WERI-Rb-1 (cell line): ENCODE data around the gene PLAU.
"Not testable (repeated sequence)": the region's sequence is repeated elsewhere in the genome, so short reads cannot be mapped to it uniquely, and the experiment has no call there.

Experiments
- DNase-seq: peaks from one replicate; pipeline ENCODE4 v3.0.0-alpha.2; 2020
- H3K27ac ChIP-seq: fragments of 250-450 bp; sonication (Bioruptor Pico); 2 replicates; pipeline ENCODE4 v1.5.1; 2020; ENCODE audit warnings: mild to moderate bottlenecking, moderate library complexity
- H3K27me3 ChIP-seq: fragments of 250-450 bp; sonication (Bioruptor Pico); 2 replicates; pipeline ENCODE4 v1.5.1; 2021; ENCODE audit warnings: mild to moderate bottlenecking, low read depth, moderate library complexity; ENCODE audit not compliant: insufficient read depth, severe bottlenecking
- H3K36me3 ChIP-seq: fragments of 250-450 bp; sonication (Bioruptor Pico); 2 replicates; pipeline ENCODE4 v1.5.1; 2020; ENCODE audit warnings: mild to moderate bottlenecking, moderate library complexity
- H3K4me3 ChIP-seq: 2 replicates; pipeline ENCODE4 v1.5.1; 2011; ENCODE audit warnings: low read depth, mild to moderate bottlenecking, control low read depth, low read length
- H3K9me3 ChIP-seq: fragments of 250-450 bp; sonication (Bioruptor Pico); 2 replicates; pipeline ENCODE4 v1.5.1; 2021; ENCODE audit warnings: mild to moderate bottlenecking, moderate library complexity; ENCODE audit not compliant: severe bottlenecking
- CTCF ChIP-seq: IDR thresholded peaks from 2 replicates; pipeline ENCODE4 v1.5.1; 2011; ENCODE audit warnings: low read depth, mild to moderate bottlenecking, control low read depth, inconsistent platforms, low read length

The PLAU gene

GRCh38 chr10:73956476-73957359 lies 45.8 kb downstream of the PLAU start:
- Histone ChIP-seq H3K27ac (no peak overlapping the region), H3K27me3 (no peaks in the 10 kb centered on the region), H3K36me3 (no peaks in the 10 kb centered on the region), H3K4me3 (no peak overlapping the region), H3K9me3 (no peaks in the 10 kb centered on the region)
- no peak for DNase-seq
- TF ChIP-seq CTCF = no peak

GRCh38 chr10:73959484-73960243 lies 48.7 kb downstream of the PLAU start:
- no peak for TF ChIP-seq CTCF
- no peak for DNase-seq
- Histone ChIP-seq H3K27ac (no peak overlapping the region), H3K4me3 (no peak overlapping the region), H3K27me3 (no peaks in the 10 kb centered on the region), H3K9me3 (no peaks in the 10 kb centered on the region), H3K36me3 (no peaks in the 10 kb centered on the region)

- no peak for TF ChIP-seq CTCF
- Histone ChIP-seq H3K27me3 (no peaks in the 10 kb centered on the region), H3K36me3 (no peaks in the 10 kb centered on the region), H3K9me3 (no peaks in the 10 kb centered on the region), H3K4me3 (no peak overlapping the region), H3K27ac (no peak overlapping the region)
- DNase-seq = no peak
These were observed 51.5 kb downstream of the PLAU start for GRCh38 chr10:73962386-73962785.

- not testable (repeated sequence) for DNase-seq, H3K9me3 ChIP-seq, H3K27me3 ChIP-seq, H3K4me3 ChIP-seq, H3K27ac ChIP-seq, H3K36me3 ChIP-seq
These were observed 52.6 kb downstream of the PLAU start for GRCh38 chr10:73963533-73963932.

- no peak for DNase-seq
- Histone ChIP-seq H3K27me3 (no peaks in the 10 kb centered on the region), H3K4me3 (no peak overlapping the region), H3K9me3 (no peaks in the 10 kb centered on the region), H3K36me3 (no peaks in the 10 kb centered on the region), H3K27ac (no peak overlapping the region)
- no peak for TF ChIP-seq CTCF
These were observed 53.8 kb downstream of the PLAU start for GRCh38 chr10:73964743-73965142.

- not testable (repeated sequence) for H3K9me3 ChIP-seq, DNase-seq, H3K36me3 ChIP-seq, H3K4me3 ChIP-seq, H3K27ac ChIP-seq, H3K27me3 ChIP-seq
These were observed 54.4 kb downstream of the PLAU start for GRCh38 chr10:73965267-73965889.
